ENCODE data around the gene MRPL11.
"Not testable (repeated sequence)": the region's sequence is repeated elsewhere in the genome, so short reads cannot be mapped to it uniquely, and the experiment has no call there.

The MRPL11 gene

DNA sequence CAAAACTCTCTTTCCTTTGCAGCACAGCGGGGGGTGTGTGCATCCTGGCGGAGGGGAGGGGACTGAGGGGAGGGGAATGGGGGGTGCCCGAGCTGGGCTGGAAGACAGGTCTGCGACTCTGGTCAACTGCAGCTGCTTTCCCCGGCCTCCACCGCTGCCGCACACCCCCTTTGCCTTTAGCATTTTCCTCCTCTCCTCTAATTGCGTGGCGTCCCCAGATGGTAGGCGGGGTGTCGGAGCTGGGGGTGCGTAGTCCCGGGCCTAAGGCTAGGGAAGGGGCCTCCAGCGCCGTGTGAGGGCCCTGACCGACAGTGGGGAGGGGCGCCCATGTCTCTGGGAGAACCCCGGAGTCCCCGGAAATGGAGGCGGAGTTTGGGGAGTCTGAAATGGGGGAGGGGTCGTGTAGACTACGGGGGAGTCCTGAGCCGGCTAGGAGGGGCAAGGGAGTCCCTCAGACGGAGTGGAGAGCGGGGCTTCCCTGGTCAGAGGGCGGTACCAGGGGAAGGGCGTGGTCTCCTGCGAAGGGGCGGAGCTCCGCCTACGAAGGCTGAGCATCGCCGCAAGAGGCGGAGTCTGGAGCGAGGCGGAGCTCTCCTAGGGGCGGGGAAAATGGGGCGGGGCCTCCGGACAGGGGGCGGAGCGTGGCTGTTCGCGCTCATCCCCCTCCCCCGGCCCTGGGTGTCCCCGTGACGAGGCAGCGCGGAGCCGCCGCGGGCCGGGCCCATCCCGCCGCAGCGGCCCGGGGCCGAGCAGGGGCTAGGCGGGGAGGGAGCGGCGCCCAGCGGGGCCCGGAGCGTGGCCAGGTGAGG, 27.8 kb upstream of the MRPL11 start, which contains the start of gene PELI3:
TSS of gene PELI3 (plus strand) at position 681 of the 809 bp plus-strand sequence. CDS start 1,224 bp downstream, outside the sequence.
- peak; percentile 83 to 97 for DNase-seq

DNA sequence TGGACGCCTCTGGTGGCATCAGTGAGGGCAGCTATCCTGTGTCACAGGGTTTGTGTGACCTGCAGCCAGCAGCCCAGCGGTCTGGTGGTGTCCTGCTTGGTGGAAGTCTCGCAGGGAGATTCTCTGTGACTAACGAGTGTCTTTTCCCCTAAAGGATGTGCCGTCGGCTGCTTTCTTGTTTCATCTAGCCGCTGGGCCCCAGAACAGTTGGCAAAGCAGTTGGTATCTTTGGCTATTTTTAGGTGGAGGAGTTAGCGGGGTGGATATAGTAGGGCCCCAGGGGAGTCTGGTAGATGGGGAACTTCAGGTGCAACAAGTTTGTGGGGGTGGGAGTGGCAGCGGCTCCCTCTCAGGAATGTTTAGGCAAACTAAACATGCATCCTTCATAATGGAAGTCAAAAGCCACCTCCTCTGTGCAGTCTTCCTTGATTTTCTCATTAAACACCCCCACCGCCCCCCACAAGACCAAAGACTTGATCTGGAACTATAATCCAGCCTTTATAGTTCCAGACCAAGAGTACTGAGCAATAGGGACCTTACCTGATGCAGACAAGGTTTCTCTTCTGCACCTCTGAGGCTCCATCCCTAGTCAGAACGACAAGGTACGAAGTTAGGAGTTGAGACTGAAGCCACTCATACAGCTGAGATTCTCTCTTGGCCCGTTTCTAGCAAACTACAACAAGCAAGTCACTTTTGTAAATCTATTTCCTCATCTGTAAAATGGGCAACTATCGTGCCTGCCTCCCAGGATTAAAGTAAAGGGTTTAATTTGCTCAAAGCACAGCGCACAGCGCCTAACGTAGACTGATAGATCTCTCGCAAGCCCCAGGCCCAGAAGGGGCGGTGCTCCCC, 27.0 kb upstream of the MRPL11 start:
- DNase-seq = no peak

DNA sequence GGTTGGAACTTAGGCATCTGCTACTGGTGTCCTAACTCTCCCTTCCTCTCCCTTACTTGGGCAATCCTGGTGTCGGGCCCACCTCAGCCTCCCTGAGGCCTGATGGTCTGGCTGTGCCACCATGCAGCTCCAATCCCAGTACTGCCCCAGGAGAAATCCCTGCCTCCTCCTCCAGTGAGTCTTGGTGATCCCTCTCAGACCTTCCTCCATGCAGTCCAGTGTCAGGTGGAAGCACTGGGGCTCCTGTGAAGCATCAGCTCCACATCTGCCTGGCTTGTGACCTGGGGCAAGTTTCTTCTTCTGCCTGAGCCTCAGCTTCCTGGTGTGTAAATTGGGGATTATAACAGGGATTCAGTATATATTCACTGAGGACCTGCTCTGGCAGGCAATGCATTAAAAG, 26.3 kb upstream of the MRPL11 start:
- no peak for DNase-seq

DNA sequence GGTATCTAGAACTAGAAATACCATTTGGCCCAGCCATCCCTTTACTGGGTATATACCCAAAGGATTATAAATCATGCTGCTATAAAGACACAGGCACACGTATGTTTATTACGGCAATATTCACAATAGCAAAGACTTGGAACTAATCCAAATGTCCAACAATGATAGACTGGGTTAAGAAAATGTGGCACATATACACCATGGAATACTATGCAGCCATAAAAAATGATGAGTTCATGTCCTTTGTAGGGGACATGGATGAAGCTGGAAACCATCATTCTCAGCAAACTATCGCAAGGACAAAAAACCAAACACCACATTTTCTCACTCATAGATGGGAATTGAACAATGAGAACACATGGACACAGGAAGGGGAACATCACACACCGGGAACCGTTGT, 25.5 kb upstream of the MRPL11 start:
- not testable (repeated sequence) for DNase-seq

DNA sequence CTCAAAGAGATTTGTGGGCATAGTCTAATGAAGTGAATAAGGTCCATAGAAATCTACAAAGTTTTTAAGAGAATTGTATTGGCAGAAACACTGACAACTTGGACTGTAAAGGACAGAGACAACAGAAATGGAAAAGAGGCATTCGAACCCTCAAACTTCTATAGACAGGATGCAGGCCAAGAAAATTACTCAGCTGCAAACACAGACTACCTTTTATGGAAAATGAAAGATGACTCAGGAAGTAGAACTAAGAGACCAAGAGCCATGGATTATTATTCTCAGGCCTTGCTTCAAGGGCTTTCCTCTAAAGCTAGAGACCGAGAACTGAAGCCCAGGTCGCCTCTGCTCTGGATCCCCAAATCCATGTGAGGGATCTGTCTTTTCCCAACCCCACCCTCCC, 24.3 kb upstream of the MRPL11 start:
- no peak for DNase-seq

DNA sequence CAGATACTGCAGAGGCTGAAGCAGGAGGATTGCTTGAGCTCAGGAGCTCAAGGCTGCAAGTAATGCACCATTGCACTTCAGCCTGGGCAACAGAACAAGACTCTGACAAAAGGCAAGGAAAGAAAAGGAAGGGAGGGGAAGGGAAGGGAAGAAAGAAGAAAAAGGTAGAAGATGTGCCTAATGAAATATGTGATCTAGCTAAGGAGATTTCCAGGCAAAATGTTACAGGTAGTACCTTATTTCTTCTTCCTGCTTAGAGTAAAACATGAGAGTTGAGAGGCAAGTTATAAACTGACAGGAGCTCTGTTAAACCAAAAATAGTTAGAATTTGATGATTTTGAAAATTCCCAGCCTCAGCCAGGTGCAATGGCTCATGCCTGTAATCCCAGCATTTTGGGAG, 23.4 kb upstream of the MRPL11 start:
- no peak for DNase-seq

DNA sequence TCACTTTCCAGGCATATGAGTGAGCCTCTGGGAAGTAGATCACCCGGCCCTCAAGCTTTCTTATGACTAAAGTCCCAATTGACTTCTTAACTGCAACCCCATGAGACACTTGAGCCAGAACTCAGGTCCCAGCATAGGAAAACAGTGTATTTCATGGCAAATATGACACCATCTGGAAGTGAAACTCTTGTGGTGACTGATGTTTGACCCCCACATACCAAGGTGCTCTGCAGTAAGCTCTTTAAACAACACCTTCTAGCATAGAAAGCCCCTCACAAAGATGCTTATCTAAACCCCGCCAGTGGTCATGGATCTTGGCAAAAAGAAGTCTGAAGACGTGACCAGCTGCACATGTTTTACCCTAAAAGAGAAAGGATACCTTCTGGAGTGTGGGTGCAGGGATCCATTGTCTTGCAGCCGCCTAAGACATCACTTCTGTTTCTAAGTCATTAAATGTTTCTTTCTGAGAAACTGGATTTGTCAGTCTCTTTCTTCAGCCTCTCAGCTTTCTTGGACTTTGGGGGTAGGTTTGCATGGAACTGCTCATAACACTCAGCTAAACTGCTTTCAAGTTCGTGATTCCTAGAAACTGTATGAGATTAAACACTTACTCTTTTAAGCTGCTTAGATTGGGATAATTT, 20.6 kb upstream of the MRPL11 start:
- peak; percentile 27 to 33 for DNase-seq

DNA sequence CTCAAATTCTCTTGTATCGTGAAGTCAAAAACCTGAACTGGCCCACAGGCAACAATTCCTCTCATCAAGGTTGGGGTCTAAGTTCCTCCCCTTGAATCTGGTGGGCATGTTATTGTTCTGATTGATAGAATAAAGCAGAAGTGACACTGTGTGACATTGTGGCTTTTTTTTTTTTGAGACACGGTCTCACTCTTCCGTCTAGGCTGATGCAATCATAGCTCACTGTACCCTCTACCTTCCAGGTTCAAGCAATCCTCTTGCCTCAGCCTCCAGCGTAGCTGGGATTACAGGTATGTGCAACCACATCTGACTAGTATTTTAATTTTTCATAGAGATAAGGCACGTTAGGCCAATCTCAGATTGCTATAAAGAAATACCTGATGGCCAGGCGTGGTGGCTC, 19.2 kb upstream of the MRPL11 start:
- no peak for DNase-seq

DNA sequence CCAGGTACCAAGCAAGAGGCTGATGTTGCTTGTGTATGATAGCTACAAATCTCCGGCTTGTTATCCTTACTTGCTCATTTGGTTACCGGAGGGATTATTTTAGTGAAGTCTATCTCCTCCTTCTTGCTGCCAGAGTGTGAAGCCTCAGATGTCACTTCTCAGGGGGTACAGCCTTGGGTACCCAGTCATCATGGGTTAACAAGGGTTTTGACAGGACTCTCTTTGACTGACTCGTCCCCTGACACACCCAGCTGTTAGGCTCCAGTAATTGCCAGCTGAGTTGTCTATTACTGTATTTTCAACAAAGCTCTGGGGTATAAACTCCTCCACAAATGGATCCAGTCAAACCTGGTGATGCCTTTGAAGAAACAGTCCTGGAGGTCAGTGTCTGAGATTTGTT, 16.2 kb upstream of the MRPL11 start:
- no peak for DNase-seq

DNA sequence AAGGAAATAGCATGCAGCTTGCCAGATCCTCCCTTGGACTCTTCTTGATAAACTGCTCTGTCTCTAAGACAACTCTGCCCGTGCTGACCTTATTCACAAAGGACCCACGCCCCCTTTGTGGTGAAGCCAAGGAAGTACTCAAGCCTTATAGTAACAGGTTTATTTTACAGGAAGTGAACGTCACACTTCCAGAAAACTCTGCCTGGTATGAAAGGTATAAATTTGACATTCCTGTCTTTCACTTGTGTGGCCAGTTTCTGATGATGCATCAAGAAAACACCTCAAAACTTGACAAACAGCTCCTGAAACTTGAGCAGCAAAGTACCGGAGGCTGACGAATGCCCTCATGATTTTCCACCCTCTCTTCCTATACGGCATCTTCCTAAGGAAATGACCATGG, 15.6 kb upstream of the MRPL11 start:
- DNase-seq = no peak

DNA sequence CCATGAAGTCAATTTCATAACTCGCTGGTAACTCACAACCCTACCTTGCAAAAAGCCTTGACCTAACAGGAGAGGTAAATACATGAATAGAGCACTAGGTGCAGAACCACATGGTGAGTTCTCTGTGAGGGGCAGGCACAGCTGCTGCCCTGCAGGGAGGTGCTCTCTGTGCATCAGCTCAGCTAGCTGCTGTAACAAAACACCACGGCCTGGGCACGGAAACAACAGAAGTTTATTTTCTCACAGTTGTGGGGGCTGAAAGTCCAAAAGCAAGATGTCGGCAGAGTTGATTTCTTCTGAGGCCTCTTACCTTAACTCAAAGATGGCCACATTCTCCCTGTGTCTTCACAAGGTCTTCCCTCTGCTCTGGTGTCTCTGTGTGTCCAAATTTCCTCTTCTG, 13.0 kb upstream of the MRPL11 start:
- DNase-seq = no peak

DNA sequence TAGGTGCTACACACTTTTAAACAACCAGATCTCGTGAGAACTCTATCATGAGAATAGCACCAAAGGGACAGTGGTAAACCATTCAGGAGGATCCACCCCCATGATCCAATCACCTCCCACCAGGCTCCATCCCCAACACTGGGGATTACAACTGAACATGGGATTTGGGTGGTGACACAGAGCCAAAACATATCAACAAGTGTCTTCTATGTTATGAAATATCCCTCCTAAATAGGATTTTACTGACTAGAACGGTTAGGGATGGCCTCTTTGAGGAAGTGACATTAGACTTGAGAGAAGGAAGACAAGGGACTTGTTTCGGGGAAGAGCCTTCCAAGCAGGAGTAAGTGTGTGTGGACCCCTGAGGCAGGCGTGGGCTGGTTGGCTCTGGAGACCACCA, 11.9 kb upstream of the MRPL11 start:
- peak; percentile 41 to 65 for DNase-seq

DNA sequence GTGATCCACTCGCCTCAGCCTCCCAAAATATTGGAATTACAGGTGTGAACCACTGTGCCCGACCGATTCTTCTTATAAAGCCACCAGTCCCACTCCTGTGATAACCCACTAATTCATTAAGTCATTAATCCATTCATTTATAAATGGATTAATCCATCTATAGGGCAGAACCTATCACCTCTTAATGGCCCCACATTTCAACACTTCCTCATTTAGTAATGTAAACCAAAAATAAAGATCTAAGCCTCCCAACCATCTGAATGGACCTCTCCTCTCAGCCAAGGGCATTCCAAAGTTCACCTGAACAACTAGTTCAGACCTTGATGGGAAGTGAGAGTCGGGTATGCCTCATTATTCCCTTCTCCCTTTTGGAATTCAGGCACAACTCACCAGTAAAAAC, 9.9 kb upstream of the MRPL11 start:
- DNase-seq = no peak

DNA sequence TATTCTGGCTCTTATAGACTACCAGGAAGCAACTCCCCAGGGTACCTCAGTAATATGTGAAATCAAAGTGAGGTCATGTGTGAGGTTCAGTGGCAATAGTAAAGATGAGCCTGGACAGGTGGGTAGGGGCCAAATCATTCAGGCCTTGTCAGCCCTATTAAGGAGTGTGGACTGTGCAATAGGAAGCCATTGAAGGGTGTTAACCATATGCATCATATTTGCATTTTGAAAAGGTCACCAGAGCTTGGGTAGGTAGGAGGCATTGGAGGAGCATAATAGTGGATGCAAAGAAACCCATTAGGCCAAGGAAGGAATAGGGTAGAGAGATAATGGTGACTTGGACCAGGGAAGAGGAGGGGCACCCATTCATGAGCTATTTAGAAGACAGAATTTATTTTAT, 8.4 kb upstream of the MRPL11 start:
- no peak for DNase-seq

DNA sequence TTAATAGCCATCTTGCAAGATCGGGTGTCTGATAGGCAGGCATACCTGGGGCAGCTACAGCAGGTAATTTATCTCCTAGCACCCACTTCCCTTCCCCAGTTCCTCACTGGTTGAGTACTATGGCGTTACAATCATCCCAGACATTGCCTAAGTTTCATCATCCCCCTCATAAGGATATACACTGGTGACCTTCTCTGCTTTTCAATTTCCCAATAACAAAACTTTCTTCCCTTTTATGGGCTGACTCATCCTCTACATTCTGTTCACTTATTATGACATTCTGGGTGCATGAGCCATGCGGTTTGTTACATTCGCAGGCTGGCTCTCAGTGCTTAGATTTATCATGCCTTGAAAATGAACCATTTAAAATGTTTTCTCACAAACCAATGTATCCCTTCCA, 5.0 kb upstream of the MRPL11 start:
- peak; percentile 93 to 97 for DNase-seq

DNA sequence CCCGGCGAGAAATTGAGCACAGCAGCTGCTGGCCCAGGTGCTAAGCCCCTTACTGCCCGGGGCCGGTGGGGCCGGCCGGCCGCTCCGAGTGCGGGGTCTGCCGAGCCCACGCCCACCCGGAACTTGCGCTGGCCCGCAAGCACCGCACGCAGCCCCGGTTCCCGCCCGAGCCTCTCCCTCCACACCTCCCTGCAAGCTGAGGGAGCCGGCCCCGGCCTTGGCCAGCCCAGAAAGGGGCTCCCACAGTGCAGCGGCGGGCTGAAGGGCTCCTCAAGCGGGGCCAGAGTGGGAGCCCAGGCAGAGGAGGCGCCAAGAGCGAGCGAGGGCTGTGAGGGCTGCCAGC, 2.3 kb upstream of the MRPL11 start:
- not testable (repeated sequence) for DNase-seq

DNA sequence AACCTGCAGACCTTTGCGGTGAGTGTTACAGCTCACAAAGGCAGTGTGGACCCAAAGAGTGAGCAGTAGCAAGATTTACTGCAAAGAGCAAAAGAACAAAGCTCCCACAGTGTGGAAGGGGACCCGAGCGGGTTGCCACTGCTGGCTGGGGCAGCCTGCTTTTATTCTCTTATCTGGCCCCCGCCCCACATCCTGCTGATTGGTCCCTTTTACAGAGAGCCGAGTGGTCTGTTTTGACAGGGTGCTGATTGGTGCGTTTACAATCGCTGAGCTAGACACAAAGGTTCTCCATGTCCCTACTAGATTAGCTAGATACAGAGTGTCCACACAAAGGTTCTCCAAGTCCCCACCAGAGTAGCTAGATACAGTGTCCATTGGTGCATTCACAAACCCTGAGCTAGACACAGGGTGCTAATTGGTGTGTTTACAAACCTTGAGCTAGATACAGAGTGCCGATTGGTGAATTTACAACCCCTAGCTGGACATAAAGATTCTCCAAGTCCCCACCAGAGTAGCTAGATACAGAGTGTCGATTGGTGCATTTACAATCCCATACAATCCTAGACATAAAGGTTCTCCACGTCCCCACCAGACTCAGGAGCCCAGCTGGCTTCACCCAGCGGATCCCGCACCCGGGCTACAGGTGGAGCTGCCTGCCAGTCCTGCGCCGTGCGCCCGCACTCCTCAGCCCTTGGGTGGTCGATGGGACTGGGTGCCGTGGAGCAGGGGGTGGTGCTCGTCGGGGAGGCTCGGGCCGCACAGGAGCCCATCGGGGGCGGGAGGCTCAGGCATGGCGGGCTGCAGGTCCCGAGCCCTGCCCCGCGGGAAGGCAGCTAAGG, 1.7 kb upstream of the MRPL11 start:
- DNase-seq = not testable (repeated sequence)

DNA sequence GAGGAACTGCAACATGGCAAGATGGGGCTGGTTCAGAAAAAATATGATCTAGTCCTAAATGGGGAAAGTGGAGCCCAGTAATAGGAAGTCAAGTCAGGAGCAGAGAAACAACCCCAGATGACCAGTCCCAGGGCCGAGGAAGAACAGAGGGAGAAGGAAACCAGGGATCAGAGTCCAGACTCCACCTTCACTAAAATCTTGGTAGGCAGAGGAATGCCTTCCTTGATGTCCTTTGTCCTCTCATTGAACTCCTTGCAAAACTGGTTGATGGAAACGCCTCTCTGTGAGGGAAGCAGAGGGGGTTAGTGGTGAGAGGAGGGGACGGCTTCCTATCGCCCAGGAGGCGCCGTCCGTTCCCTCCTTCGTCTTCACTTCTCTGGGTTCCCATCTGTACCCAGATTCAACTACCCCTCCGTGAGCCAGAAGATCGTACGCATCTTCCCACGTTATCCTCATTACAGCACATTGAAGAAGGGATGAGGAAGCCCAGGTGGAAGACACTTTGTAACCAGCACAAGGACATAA, 607 bp downstream of the MRPL11 start:
- DNase-seq = no peak

DNA sequence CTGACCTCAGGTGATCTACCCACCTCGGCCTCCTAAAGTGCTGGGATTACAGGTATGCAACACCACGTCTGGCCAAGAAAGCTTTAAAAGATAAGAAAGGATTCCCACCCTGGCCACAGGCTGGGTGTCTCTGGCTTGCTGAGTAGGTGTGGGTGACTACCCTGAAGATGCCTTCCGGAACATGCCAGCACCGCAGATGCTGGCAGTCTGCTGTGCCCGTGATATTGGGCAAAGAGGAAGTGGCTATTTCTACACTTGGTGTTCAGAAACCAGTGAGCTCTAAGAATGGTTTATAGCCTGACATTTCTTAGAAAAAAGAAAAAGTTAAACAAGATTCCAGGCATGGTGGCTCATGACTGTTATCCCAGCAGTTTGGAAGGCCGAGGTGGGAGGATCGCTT, 6.1 kb downstream of the MRPL11 start:
- DNase-seq = peak; percentile 37 to 50

DNA sequence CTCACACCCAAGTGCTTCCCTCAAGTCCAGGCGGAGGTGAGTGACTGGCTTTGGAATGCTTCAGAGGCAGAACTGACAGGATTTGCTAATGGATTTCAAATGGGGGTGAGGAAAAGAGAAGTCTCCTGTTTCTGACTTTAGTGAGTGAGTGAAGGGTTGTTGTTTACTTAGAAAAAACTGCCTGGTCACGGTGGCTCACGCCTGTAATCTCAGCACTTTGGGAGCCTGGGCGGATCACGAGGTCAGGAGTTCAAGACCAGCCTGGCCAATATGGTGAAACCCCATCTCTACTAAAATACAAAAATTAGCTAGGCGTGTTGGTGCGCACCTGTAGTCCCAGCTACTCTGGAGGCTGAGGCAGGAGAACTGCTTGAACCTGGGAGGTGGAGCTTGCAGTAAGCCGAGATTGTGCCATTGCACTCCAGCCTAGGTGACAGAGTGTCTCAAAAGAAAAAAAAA, 6.7 kb downstream of the MRPL11 start:
- DNase-seq = not testable (repeated sequence)

DNA sequence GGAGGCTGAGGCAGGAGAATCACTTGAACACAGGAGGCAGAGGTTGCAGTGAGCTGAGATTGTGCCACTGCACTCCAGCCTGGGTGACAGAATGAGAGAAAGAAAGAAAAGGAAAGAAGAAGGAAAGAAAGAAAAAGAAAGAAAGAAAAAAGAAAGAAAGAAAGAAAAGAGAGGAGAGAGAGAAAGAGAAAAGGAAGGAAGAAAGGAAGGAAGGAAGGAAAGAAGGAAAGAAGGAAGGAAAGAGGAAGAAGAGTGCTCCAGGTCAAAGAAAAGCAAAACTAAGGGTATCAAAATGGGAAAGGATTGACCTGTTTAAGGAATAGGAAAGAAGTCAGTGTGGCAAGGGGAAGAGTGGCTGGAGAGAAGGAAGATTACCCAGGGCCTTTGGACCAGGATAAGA, 7.4 kb downstream of the MRPL11 start:
- not testable (repeated sequence) for DNase-seq

DNA sequence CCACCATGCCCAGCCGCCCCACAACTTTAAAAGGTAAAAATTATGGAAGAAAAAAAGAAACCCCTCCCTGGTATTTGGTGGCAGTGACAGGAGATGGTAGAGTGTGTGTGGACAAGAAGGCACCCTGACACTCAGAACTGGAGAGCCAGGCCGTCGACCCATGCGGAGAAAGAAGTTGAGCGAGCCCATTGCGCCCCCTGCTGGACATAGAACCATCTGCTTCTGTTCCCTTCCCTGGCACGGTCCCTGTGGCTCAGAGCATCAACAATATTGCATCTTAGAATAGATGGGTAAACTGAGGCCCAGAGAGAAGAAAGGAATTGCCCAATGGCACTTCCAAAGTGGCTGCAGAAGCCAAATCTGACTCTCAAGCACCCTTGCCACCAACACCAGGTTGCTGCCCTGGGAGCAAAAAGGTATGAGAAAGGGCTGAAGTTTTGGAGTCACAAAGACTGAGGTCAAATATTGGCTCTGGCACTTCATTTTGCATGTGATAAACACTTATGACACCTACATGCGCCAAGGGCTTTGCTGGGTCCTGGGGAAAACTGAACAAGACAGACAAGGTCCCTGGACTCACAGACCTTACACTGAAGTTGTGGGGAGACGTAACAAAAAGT, 8.6 kb downstream of the MRPL11 start:
- DNase-seq = peak; percentile 53 to 94
